Activated CD4-positive, alpha-beta T cell treated with anti-CD3 and anti-CD28 coated beads, Interleukin-2, Interleukin-4, amounts not matched to agents 100 ng/mL and 50 ng/mL, durations not matched to agents 16 hours and 8 hours (primary cell): ENCODE results near the gene C15orf62.

Experiments used
- DNase-seq: peaks from one replicate; pipeline ENCODE4 v3.0.0-alpha.2; 2020; ENCODE audit warnings: low spot score

The C15orf62 gene, protein sequence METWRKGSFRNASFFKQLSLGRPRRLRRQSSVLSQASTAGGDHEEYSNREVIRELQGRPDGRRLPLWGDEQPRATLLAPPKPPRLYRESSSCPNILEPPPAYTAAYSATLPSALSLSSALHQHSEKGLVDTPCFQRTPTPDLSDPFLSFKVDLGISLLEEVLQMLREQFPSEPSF

DNA sequence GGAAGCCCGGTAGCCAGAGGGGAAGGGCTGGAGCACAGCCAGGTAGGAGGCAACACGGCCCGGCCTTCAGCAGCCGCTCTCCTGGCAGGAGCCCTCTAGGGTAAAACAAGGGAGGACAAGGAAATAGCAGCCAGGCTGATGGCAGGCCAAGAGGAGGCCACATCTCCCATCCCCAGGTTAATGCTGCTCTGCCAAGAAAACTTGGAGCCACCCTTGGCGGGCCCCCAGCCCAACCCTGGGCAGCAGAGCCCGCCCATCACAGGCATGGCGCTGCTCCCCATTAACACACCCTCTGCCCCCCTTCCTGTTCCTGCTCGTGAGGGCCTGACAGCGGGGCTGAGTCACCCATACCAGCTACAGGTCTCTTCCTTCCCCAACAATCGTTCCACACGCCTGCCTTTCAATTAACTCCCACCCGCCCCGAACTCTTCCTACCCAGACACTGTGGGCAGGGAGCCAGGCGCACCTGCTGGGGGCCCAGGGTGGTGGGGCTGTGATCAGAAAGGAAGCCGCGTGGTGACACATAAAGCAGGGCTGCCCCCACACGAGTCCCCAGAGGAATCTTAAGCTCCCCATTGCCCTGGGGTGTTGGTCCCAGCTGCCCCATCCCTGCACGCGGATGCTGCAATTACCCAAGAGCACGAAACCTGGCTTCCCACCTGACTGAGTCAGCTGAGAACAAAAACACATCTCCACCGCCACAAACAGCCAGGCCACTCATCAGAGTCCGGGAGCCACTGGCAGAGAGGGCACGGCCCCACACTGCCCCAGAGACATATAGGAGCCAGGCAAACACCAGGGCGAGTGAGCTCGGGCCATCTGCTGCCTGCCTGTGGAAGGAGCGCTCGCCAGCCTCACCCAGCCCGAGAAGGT, at the start of gene C15orf62:
C15orf62 (plus strand) TSS at position 707 of the 873 bp plus-strand sequence. CDS start 516 bp downstream, outside the sequence.
- DNase-seq, result no peak

DNA sequence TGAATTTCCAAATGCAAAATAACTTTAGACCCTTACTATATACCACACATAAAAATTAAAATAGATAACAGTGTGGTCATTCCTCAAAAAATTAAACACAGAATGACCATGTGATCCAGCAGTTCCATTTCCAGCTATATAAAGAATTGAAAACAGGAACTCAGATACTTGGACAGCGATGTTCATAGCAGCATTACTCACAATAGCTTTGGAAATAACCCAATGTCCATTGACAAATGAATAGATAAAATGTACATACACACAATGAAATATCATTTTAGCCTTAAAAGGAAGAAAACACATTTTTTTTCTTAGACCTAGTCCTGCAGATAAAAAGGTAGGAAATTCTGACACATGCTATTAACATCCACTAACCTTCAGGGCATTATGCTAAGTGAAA, 48.1 kb upstream of the C15orf62 start:
- DNase-seq, result no peak

DNA sequence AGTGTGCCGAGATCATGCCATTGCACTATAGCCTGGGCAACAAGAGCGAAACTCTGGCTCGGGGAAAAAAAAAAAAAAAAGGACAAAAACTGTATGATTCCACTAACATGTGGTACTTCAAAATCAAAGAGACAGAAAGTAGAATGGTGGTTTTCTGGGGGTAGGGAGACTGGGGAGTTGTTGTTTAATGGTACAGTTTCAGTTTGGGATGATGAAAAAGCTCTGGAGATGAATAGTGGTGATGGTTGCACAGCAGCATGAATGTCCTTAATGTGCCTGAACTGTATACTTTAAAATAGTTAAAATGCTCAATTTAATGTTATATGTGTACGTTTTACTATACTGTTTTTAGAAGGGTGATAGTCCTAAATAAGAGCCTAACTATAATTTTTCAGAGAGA, 47.4 kb upstream of the C15orf62 start:
- DNase-seq, result no peak

DNA sequence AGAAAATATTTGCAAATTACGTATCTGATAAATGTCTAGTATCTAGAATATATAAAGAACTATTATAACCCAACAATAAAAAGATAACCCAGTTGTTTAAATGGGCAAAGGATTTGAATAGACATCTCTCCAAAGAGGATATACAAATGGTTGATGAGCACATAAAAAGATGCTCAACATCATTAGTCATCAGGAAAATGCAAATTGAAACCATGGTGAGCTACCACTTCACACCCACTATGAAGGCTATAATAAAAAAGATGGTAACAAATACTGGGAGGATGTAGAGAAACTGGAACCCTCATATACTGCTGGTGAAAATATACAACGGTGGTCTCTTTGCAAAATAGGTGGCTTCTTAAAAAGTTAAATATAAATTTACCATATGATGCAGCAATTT, 46.8 kb upstream of the C15orf62 start:
- peak; percentile 9 for DNase-seq

DNA sequence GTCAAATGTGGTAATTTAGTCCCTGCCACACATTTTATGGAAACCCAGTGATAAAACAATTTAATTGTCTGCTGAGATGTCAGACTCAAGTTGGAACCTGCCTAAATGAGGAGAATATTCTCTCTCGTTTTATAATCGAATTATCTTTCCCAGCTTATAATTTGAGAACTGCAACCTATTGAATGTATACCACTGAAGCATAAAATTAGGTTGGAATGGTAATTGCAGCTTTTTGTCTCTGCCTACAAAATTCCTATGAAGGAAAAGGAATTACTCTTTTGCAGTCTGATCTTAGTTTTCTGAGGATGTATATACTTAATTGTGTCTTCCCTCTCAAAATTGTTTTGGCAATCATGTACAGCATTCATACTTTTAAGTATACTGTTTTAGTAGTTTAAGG, 45.9 kb upstream of the C15orf62 start:
- DNase-seq, result no peak

DNA sequence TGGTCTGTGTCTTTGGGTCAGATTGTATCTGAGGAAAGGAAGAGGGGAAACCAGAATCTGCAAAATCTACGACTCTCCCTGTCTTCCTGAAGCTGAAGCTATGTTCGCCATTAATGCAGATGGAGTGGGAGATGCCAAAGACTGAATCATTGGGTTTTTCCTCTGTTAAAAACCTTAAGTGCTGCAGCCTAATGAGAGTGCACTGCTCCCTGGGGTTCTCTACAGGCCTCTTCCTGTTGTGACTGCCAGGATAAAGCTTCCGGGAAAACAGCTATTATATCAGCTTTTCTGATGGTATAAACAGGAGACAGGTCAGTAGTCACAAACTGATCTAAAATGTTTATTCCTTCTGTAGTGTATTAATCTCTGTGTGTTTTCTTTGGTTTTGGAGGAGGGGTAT, 38.7 kb upstream of the C15orf62 start:
- no peak for DNase-seq

DNA sequence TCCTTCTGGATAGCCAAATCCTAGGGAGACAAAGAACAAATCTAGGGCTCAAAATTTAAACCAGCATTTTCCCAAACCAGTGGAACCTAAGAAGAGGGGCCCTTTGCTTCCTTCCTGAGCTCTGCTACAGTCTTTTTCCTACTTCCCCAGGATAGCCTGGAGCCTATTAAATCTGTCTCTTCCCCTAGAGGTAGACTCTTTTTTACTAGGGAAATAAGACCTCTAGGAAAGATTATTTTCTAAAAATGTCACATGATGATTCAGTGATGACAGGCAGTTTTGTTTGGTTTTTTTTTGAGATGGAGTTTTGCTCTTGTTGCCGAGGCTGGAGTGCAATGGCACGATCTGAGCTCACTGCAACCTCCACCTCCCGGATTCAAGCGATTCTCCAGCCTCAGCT, 33.2 kb upstream of the C15orf62 start:
- DNase-seq, result no peak

DNA sequence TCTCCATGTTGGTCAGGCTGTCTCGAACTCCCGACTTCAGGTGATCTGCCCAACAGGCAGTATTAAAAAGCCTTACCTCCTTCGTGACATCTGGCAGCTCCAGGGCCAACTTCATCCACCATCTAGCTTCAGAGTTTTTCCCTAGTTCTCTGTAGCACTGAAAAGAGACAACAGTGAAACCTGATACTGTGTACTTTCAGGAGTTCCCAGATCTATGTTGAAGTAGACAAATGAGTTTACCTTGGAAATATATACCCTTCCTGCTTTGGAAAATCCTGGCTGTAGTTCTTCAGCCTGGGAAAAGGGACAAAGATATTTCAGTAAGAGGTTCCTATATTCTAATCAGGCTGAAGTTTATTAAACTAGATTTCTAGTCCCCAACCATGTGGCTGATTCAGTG, 32.7 kb upstream of the C15orf62 start:
- DNase-seq, result no peak

DNA sequence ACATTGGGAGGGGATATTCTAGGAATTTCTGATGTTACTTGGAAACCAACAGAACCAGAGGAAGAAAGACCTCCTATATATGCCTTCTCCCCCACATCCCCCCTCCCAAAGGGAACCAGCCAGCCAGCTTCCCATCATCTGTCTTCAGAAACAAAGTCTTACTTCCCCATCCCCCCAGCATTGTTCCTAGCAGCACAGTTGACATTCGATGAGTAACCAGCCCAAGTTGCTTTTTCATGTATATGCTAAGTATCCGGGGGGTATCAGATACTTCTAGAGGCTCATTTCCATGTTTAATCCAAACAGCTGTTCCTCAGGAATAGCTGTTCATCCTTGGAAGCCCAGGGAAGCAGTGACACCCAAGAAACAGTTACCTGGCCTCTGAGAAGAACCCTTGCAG, 30.7 kb upstream of the C15orf62 start:
- DNase-seq, result no peak

DNA sequence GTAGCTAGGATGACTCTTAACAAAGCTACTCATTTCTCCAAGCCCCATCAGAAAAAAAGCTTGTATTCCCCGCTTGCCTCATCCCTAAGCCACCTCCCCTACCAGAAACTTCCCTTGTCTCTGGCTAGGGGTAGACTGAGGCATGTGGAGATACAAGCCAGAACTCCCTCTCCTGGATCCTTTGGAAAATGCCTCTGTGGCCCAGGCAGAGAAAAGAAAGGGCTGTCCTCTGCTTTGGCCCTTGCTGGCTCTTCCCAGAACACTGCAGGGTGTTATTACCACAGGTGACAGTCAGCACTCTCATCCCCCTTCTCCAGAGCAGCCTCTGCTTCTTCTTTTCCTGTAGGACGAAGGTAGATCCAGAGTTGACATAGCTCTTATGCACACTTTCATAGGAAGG, 29.9 kb upstream of the C15orf62 start:
- no peak for DNase-seq

DNA sequence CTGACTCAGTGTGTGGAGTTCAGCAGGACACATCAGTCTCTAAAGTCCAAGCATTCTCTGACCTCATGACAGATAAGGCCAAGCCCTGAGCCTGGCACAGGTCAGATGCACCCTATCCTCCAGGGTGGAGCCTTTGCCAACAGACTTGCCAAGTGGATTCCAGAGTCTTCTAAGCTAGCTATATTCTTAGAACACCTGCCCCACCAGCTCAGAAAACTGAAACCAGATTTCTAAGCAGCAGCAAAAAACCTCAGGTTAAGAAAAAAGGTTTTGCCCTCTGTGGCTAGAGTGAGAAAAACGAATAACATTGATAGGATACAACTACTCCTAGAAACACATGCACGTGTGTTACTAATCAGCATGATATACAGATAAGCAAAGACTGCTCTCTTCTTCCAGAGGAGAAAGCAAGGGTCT, 26.3 kb upstream of the C15orf62 start:
- no peak for DNase-seq

DNA sequence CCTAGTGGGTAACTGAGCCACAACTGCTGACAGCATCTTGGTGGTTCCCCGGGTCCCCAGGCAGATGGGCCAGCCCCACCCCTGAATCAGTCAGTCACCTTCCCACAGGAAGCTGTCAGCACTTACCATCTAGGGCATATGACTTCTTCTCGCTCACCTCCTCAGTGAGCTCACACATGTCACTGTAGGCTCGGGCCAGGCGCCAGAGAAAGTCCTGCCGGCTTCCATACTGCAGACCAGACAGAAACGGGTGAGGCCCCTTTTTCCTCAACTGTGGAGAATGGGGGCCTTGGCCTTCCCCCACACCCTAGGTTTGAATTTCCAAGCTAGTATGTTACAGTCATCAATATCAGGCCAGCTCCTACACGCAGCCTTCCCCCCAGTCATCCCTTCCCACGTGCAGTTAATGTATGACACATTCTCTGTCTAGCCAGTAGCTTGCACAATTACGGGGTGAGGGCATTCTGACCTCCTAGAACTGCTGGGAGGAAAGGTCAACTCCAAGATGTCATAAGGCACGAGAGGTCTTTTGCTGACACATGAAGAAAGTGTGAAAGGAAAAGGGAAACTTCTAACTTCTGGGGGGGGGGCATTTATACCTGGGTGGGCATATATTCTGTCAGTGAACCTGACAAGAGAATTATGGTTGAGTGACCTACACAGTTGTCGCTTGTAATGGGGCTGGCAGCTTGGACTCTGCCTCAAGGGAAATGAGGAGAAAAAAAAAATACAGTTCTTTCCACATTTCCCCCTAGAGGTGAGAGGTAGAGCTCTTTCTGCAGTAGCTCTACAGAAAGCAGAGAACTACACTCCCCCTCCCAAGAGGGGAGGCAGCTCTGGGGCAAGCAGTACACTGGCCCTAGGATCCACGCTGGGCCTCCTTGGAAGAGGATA, 25.6 kb upstream of the C15orf62 start:
- peak; percentile 76 for DNase-seq

DNA sequence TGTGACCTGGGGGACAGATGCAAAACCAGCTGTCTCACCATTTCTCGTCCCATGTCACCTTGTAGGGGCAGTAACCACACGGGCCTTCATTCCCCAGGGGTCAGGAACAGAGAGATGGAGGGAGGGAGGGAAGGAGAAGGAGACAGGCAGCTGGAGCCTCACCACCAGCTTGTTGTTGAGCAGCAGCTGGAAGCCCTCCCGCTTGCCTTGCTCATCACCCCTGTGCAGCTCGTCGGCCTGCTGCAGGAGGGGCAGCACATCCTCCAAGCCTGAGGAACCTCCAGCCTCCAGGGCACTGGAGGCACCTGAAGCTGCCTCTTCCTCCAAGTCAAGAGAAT, 25.0 kb upstream of the C15orf62 start:
- DNase-seq, result no peak

DNA sequence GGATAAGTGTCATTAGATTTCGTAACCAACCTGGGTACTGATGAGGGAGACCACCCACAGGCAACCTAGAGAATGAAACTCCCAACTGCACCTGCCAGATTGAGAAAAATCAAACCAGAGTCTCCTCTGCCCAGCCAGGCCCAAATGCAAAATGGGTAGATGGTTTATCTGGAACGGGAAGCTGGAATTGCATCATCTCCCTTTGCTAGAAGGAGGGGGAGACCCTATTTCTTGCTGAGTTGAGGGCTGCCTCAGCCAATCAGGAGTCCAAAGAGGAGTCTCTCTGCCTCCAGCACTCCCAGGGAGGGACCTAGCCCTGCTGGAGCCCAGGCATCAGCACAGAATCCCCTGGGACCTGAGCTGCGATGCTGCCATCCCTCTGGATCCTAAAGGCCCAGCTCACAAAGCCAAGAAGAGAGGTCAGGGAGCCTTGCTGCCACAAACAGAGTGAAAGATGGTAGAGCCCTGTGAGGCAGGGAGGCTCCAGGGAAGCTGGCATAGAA, 22.8 kb upstream of the C15orf62 start:
- no peak for DNase-seq

DNA sequence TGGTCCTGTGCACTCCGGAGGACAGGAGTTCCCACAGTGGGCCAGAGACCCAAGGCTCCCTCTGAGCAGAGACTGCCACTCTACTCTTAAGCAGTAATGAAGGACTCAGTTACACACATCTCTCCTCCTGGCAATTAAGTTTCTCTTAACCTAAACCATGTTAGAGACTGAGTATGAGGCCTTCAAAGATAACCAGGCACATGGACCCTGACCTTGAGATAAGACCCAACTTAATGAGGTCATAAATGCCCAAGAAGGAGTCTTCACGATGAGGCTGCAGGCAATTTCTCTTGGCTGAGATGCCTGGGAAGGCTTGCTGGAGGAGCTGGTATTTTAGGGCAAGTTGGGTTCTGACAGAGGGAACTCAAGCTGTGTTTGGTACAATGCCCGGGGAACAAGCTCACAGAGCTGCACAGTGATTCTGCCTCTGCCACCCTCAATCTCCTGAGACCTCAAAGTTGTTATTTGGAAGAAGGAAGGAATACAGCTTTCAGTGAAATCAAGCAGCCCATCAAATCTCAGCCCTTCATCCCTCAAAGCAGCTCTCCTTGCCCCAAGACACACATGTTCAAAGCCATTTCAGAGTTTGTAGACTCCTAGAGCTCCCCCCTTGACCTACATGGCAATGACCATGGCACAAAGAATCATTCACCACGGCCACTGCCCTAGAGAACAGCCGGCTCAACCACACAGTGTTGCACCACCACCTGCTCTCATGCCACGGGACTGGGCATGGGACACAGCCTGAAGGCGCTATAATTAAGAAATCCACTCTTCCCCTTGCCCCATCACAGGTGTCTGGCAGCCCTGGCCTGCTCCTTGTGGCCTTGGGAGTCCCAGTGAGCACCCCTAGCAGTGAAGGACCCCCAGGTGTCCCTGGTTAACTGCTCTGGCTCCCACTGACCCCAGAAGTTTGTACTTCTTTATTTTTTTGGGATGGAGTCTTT, 21.8 kb upstream of the C15orf62 start:
- DNase-seq, result no peak

DNA sequence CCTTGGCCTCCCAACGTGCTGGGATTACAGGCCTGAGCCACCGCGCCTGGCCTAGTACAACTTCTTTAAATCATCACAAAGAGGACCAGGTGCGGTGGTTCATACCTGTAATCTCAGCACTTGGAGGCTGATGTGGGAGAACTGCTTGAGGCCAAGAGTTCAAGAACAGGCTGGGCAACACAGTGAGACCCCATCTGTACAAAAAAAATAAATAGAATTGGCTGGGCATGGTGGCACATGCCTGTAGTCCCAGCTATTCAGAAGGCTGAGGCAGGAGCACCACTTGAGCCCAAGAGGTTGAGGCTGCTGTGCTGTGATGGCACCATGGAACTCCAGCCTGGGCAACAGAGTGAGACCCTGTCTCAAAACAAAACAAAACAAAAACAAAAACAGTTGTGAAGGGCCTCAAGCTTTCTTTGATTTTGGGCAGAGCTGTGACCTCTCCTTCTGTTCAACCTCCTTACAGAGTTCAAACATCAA, 20.6 kb upstream of the C15orf62 start:
- no peak for DNase-seq

DNA sequence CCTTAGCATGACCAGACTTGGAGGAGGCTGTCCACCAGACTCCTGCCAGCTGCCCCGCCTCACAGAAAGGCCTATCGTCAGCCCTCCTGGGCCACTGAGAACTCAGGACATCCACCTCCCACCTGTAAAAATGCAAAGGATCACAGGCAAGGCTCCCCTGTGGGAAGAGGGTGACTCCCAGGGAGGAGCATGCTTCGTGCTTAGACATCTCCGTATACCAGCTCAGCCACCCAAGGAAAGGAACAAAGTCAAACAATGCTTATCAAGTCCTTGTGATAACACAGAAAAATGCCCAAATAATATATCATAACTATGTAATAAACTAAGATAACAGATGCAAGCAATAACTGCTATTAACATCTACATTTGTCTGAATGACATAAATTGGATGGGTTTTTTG, 18.9 kb upstream of the C15orf62 start:
- DNase-seq, result no peak

DNA sequence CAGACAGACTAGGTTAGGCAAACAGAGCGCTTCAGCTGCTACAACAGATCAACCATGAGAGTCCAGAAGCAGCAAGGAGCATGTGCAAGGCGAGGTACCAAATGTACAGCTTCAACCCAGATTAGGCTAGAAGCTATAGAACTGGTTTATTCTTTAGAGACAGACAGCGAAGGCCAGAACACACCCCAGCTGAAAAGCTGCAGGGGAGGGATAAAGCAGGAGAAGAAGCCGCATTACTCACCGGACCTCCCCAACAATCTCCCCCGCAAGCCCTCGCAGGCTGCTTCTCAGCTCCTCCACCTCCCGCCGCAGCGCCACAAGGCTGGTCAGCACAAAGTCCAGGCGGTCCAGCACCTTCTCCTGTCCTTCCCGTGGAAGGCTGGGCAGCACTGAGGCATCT, 18.0 kb upstream of the C15orf62 start:
- no peak for DNase-seq

DNA sequence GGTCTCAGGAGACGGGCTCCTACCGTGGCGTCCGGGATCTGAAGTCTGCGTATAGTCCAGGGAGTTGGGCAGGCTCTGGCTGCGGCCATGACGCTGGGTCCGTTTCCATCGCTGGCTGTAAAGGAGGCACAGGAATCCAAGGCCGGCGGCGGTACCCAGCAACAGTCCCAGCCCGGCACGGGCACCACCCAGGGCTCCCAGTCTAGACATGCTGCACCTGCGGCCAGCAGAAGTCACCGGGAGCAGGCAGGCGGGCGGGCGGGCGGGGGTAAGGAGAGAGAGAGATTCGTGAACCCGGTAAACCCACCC, 15.3 kb upstream of the C15orf62 start:
- no peak for DNase-seq

DNA sequence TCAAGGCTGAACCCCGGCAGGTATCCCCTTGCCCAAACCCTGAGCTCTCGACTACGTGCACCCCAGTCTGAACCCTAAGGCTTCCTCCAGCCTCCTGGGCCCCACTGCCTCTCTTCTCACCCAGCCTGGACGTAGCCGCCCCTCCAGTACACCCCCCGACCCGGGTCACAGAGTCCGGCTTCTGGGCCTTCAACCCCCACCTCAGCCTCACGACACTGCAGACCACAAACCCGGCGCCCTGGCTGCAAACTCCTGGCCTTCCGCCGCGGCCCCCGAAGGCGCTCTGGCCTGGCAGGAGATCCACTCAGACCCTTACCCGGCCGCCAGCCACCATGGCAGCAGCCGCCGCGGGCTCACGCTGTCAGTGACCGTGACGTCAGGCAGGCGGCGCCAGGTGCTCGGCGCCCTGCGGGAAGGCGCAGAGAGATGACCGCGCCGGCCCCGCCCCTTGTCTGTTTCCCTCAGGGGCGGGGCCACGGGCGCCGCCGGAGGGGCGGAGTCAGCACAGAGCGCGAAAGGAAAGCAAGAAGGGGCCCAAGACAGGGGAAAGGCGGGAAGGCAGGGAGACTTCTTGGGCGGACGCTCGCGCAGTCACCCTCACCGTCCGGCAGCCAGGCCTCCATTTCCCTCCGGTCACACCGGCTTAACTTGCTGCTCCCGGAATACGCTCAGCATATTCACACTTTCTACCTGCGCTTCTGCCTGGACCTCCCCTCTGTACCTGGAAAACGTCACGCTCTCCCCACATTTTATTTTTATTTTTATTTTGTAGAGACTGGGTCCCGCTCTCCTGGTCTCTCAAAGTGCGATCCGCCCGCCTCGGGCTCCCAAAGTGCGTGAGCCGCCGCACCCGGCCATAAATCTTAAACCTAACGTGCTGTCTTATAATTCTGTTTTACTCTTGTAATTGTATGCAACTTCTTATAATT, 14.6 kb upstream of the C15orf62 start, which contains the start of gene RMDN3:
RMDN3 (minus strand) TSS at position 372 of the 929 bp plus-strand sequence. CDS start 471 bp downstream, outside the sequence.
- peak; percentile 96 for DNase-seq
